ENCODE data around the gene MAFG.

MAFG gene

GRCh38 chr17:81889602-81890001 is 37.9 kb downstream of the MAFG start:
- no peak for DNase-seq

- DNase-seq: no peak
Measured at GRCh38 chr17:81888988-81889595, 38.4 kb downstream of the MAFG start.

- DNase-seq: no peak
Measured at GRCh38 chr17:81888105-81888987, 39.2 kb downstream of the MAFG start.

GRCh38 chr17:81885869-81886548 is 41.5 kb downstream of the MAFG start:
- DNase-seq: no peak

- no peak for DNase-seq
Measured at GRCh38 chr17:81885454-81885853, 42.1 kb downstream of the MAFG start.

GRCh38 chr17:81884968-81885367 is 42.6 kb downstream of the MAFG start:
- no peak for DNase-seq

- DNase-seq: no peak
Measured at GRCh38 chr17:81884520-81884919, 43.0 kb downstream of the MAFG start.

- DNase-seq: no peak
Measured at GRCh38 chr17:81879121-81879520, 48.4 kb downstream of the MAFG start.

- no peak for DNase-seq
Measured at GRCh38 chr17:81878294-81878693, 49.2 kb downstream of the MAFG start.

GRCh38 chr17:81877569-81877968 is 50.0 kb downstream of the MAFG start:
- DNase-seq: no peak

- peak; percentile 94 for DNase-seq
Measured at GRCh38 chr17:81871387-81872230, 55.9 kb downstream of the MAFG start.

- no peak for DNase-seq
Measured at GRCh38 chr17:81870981-81871386, 56.6 kb downstream of the MAFG start, which contains the start of gene ARHGDIA. Gene ARHGDIA (minus strand): TSS chr17:81871337. CDS start chr17:81869930, 1,407 bp downstream.

- DNase-seq: peak; percentile 57
Measured at GRCh38 chr17:81870131-81870980, 57.2 kb downstream of the MAFG start.

GRCh38 chr17:81869221-81870130 is 58.1 kb downstream of the MAFG start:
- peak; percentile 45 for DNase-seq

GRCh38 chr17:81868674-81869220 is 58.8 kb downstream of the MAFG start:
- peak; percentile 47 for DNase-seq

Data from RPMI8226 (cell line).